H9 (cell line): ENCODE measurements around the gene C10orf95. TPM values are rescaled to one million over a fixed set of nuclear protein-coding genes. Genes with fewer than 3 reads are reported as not detected.

Experiments
- DNase-seq: peaks from one replicate; pipeline ENCODE4 v3.0.0-alpha.2; 2017
- H2AFZ ChIP-seq: one replicate; pipeline ENCODE4 v1.6.1; 2013; ENCODE audit warnings: mild to moderate bottlenecking, low read length, control low read depth, moderate library complexity
- H2AK5ac ChIP-seq: 2 replicates; pipeline ENCODE4 v1.6.1; 2013; ENCODE audit warnings: low read length, control low read depth, mixed read lengths; ENCODE audit not compliant: insufficient read length
- H2BK120ac ChIP-seq: one replicate; pipeline ENCODE4 v1.6.1; 2013; ENCODE audit warnings: low read depth, mild to moderate bottlenecking, low read length, control low read depth, inconsistent platforms; ENCODE audit not compliant: poor library complexity, severe bottlenecking
- H2BK12ac ChIP-seq: 2 replicates; pipeline ENCODE4 v1.6.1; 2013; ENCODE audit warnings: low read length, control low read depth, mixed read lengths, low read depth; ENCODE audit not compliant: insufficient read length
- H2BK15ac ChIP-seq: 2 replicates; pipeline ENCODE4 v1.6.1; 2013; ENCODE audit warnings: low read depth, low read length, control low read depth
- H2BK20ac ChIP-seq: one replicate; pipeline ENCODE4 v1.6.1; 2013; ENCODE audit warnings: low read depth, mild to moderate bottlenecking, low read length, control low read depth, inconsistent platforms; ENCODE audit not compliant: poor library complexity, severe bottlenecking
- H2BK5ac ChIP-seq: 2 replicates; pipeline ENCODE4 v1.6.1; 2013; ENCODE audit warnings: low read length, control low read depth, mixed read lengths; ENCODE audit not compliant: insufficient read length
- H3K14ac ChIP-seq: 2 replicates; pipeline ENCODE4 v1.6.1; 2013; ENCODE audit warnings: low read length, control low read depth; ENCODE audit not compliant: insufficient read depth
- H3K18ac ChIP-seq: 2 replicates; pipeline ENCODE4 v1.6.1; 2013; ENCODE audit warnings: low read depth, mild to moderate bottlenecking, mixed read lengths, low read length, control low read depth; ENCODE audit not compliant: insufficient read length
- H3K23ac ChIP-seq: 2 replicates; pipeline ENCODE4 v1.6.1; 2013; ENCODE audit warnings: low read length, control low read depth, mixed read lengths, low read depth; ENCODE audit not compliant: insufficient read length
- H3K23me2 ChIP-seq: 2 replicates; pipeline ENCODE4 v1.6.1; 2013; ENCODE audit warnings: low read depth, mild to moderate bottlenecking, mixed read lengths, low read length, control low read depth; ENCODE audit not compliant: insufficient read length, poor library complexity, severe bottlenecking
- H3K27ac ChIP-seq: 2 replicates; pipeline ENCODE4 v1.5.1; 2013; ENCODE audit warnings: low read length, control low read depth, mixed read lengths, low read depth; ENCODE audit not compliant: insufficient read length
- H3K27me3 ChIP-seq: 2 replicates; pipeline ENCODE4 v1.6.1; 2013; ENCODE audit warnings: low read length, control low read depth, inconsistent platforms; ENCODE audit not compliant: insufficient read depth
- H3K4ac ChIP-seq: 2 replicates; pipeline ENCODE4 v1.6.1; 2013; ENCODE audit warnings: low read depth, mild to moderate bottlenecking, control low read depth, inconsistent platforms, low read length, moderate library complexity
- H3K4me1 ChIP-seq: 2 replicates; pipeline ENCODE4 v1.6.1; 2013; ENCODE audit warnings: low read length, control low read depth, inconsistent platforms; ENCODE audit not compliant: insufficient read depth
- H3K4me2 ChIP-seq: 2 replicates; pipeline ENCODE4 v1.6.1; 2013; ENCODE audit warnings: low read length, control low read depth, mixed read lengths; ENCODE audit not compliant: insufficient read length, insufficient read depth
- H3K56ac ChIP-seq: 2 replicates; pipeline ENCODE4 v1.6.1; 2013; ENCODE audit warnings: low read depth, mild to moderate bottlenecking, mixed read lengths, low read length, control low read depth; ENCODE audit not compliant: insufficient read length
- H3K79me1 ChIP-seq: 2 replicates; pipeline ENCODE4 v1.6.1; 2013; ENCODE audit warnings: low read depth, mild to moderate bottlenecking, moderate library complexity, low read length, control low read depth, inconsistent platforms; ENCODE audit not compliant: insufficient read depth, poor library complexity, severe bottlenecking
- H3K79me2 ChIP-seq: 2 replicates; pipeline ENCODE4 v1.6.1; 2013; ENCODE audit warnings: low read length, control low read depth, inconsistent platforms; ENCODE audit not compliant: insufficient read depth
- H3K9ac ChIP-seq: 2 replicates; pipeline ENCODE4 v1.6.1; 2013; ENCODE audit warnings: low read length, control low read depth, mixed read lengths; ENCODE audit not compliant: insufficient read length; ENCODE audit errors: extremely low read depth
- H3K9me3 ChIP-seq: one replicate; pipeline ENCODE4 v1.6.1; 2013; ENCODE audit warnings: low read depth, low read length, inconsistent platforms; ENCODE audit not compliant: control insufficient read depth
- H3T11ph ChIP-seq: one replicate; pipeline ENCODE4 v1.6.1; 2013; ENCODE audit warnings: mild to moderate bottlenecking, low read length, control low read depth, inconsistent platforms
- H4K20me1 ChIP-seq: one replicate; pipeline ENCODE4 v1.6.1; 2013; ENCODE audit not compliant: control insufficient read depth, insufficient read length, insufficient read depth
- H4K5ac ChIP-seq: 2 replicates; pipeline ENCODE4 v1.6.1; 2013; ENCODE audit warnings: low read depth, mild to moderate bottlenecking, mixed read lengths, low read length, control low read depth; ENCODE audit not compliant: insufficient read length
- H4K8ac ChIP-seq: replicated peaks from 2 replicates; pipeline ENCODE4 v1.6.1; 2013; ENCODE audit warnings: low read length, control low read depth, mixed read lengths, low read depth; ENCODE audit not compliant: insufficient read length
- H4K91ac ChIP-seq: 2 replicates; pipeline ENCODE4 v1.6.1; 2013; ENCODE audit warnings: low read depth, mild to moderate bottlenecking, moderate library complexity, mixed read lengths, low read length, control low read depth; ENCODE audit not compliant: insufficient read length
- H3K27ac Mint-ChIP-seq, 3 experiments: 2 replicates in 2 of 3; 3 replicates in 1 of 3; pipeline ENCODE4 v1.8.0; 2020 to 2021; ENCODE audit warnings: mixed read lengths in 3 of 3, mild to moderate bottlenecking in 1 of 3, moderate library complexity in 1 of 3
- H3K27me3 Mint-ChIP-seq: 2 replicates; pipeline ENCODE4 v1.8.0; 2021; ENCODE audit warnings: low read depth, mild to moderate bottlenecking, moderate library complexity, mixed read lengths
- H3K36me3 Mint-ChIP-seq, 3 experiments: 2 replicates in 2 of 3; 3 replicates in 1 of 3; pipeline ENCODE4 v1.8.0; 2020 to 2021; ENCODE audit warnings: low read depth in 3 of 3, mixed read lengths in 3 of 3; ENCODE audit not compliant: insufficient read depth in 1 of 3
- H3K4me1 Mint-ChIP-seq, 2 experiments: 2 replicates each; pipeline ENCODE4 v1.8.0; 2020; ENCODE audit warnings: mixed read lengths in 2 of 2
- H3K4me3 Mint-ChIP-seq, 2 experiments: 2 replicates in 1 of 2; 3 replicates in 1 of 2; pipeline ENCODE4 v1.8.0; 2020 to 2021; ENCODE audit warnings: mild to moderate bottlenecking in 2 of 2, mixed read lengths in 2 of 2, moderate library complexity in 1 of 2
- H3K9me3 Mint-ChIP-seq, 2 experiments: 2 replicates in 1 of 2; 3 replicates in 1 of 2; pipeline ENCODE4 v1.8.0; 2020; ENCODE audit warnings: mild to moderate bottlenecking in 2 of 2, mixed read lengths in 2 of 2, moderate library complexity in 1 of 2
- WGBS: extraction: QIAGEN DNeasy Blood & Tissue Kit; methylation state at CpG from one replicate; pipeline ENCODE4 v1.1.7; 2013; ENCODE audit warnings: missing lambda C conversion rate, low lambda C conversion rate, mixed read lengths; ENCODE audit not compliant: insufficient read length; ENCODE audit errors: extremely low coverage; 5-methylcytosine and 5-hydroxymethylcytosine counted together
- total RNA-seq: library from RNA; stranded (reverse); gene quantifications from 2 replicates; pipeline ENCODE4 v1.2.1, GENCODE V29; 2021
- TF ChIP-seq, protein P1 (sequence below): fragments of 200-600 bp; sonication (generic); conservative IDR thresholded peaks from 3 replicates; pipeline ENCODE4 v1.8.0; 2021; ENCODE audit warnings: antibody characterized with exemption, mild to moderate bottlenecking

Gene C10orf95
- total RNA-seq, 1 experiment from 2014 or later = not detected

DNA sequence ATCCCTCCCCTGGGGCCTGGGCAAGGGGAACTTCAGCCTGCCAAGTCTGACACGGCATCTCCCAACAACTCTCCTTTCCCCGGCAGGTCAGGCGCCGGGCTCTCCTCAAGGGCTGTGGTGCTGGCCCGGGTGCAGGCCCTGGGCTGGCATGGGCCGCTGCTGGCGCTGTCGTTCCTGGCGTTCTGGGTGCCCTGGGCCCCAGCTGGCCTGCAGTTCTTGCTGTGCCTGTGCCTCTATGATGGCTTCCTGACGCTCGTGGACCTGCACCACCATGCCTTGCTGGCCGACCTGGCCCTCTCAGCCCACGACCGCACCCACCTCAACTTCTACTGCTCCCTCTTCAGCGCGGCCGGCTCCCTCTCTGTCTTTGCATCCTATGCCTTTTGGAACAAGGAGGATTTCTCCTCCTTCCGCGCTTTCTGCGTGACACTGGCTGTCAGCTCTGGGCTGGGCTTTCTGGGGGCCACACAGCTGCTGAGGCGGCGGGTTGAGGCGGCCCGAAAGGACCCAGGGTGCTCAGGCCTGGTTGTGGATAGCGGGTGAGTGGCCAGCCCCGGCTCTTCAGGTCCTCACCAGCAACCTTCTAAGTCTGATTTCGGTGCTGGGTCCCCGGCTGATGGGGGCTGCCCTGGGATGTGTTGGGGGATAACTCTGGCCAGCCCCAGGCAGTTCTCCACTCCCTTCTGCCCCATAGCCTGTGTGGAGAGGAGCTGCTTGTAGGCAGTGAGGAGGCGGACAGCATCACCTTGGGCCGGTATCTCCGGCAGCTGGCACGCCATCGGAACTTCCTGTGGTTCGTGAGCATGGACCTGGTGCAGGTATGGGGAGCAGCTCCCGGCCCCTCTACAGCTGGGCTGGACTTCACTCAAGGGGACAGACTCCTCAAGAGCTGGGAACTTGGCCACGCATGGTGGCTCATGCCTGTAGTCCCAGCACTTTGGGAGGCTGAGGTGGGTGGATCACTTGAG lies 19.5 kb upstream of the C10orf95 start:
- H3K27ac ChIP-seq = no peak overlapping the region
- H3K79me1 ChIP-seq = no peaks in the 10 kb centered on the region
- H3K9me3 ChIP-seq = no peaks in the 10 kb centered on the region
- no peak overlapping the region; the same call in 1 of the 2 replicates for H3K14ac ChIP-seq
- Mint-ChIP-seq H3K27me3 (no peaks in the 10 kb centered on the region; the same call in none of the 2 replicates), H3K9me3 (no peaks in the 10 kb centered on the region), H3K36me3 (peaks cover 7 to 22% (median 16%) of the 10 kb centered on the region in 3 experiments; a peak in 6 of 7 replicates), H3K4me1 (peaks cover 0 to 2% of the 10 kb centered on the region in 2 experiments; a peak in 1 of 4 replicates), H3K4me3 (no peak overlapping the region), H3K27ac (no peak overlapping the region; a peak in 1 of 7 replicates)
- no peaks in the 10 kb centered on the region for H4K20me1 ChIP-seq
- H2BK15ac ChIP-seq = no peak overlapping the region
- no peaks in the 10 kb centered on the region for H3K4me1 ChIP-seq
- H3K4me2 ChIP-seq = no peak overlapping the region
- WGBS = no CpG with 5 or more reads among the region's 36 CpGs
- H3K9ac ChIP-seq = no peak overlapping the region
- no peak overlapping the region for H2AK5ac ChIP-seq
- no peak overlapping the region for H4K5ac ChIP-seq
- H3T11ph ChIP-seq = no peak overlapping the region
- H2BK20ac ChIP-seq = no peak overlapping the region
- TF ChIP-seq, protein P1, sequence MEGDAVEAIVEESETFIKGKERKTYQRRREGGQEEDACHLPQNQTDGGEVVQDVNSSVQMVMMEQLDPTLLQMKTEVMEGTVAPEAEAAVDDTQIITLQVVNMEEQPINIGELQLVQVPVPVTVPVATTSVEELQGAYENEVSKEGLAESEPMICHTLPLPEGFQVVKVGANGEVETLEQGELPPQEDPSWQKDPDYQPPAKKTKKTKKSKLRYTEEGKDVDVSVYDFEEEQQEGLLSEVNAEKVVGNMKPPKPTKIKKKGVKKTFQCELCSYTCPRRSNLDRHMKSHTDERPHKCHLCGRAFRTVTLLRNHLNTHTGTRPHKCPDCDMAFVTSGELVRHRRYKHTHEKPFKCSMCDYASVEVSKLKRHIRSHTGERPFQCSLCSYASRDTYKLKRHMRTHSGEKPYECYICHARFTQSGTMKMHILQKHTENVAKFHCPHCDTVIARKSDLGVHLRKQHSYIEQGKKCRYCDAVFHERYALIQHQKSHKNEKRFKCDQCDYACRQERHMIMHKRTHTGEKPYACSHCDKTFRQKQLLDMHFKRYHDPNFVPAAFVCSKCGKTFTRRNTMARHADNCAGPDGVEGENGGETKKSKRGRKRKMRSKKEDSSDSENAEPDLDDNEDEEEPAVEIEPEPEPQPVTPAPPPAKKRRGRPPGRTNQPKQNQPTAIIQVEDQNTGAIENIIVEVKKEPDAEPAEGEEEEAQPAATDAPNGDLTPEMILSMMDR = no peak
- no peak overlapping the region for H4K91ac ChIP-seq
- no peaks in the 10 kb centered on the region for H3K27me3 ChIP-seq
- no peak overlapping the region for H2AFZ ChIP-seq
- no peak overlapping the region for H4K8ac ChIP-seq
- H3K56ac ChIP-seq = no peak overlapping the region
- H3K23ac ChIP-seq = no peak overlapping the region
- no peaks in the 10 kb centered on the region for H3K79me2 ChIP-seq
- H3K4ac ChIP-seq = no peak overlapping the region
- no peak for DNase-seq
- H2BK12ac ChIP-seq = no peak overlapping the region
- H3K23me2 ChIP-seq = no peaks in the 10 kb centered on the region
- H3K18ac ChIP-seq = no peak overlapping the region
- H2BK5ac ChIP-seq = no peak overlapping the region
- no peak overlapping the region for H2BK120ac ChIP-seq
